NCI-H2029 treated with DMSO at 0.1 percent for 48 hours (cell line): Measurements from ENCODE around the gene STEAP2.
A peak's percentile ranks its signal among the peaks of the same experiment; 100 is the strongest.
"Not testable (repeated sequence)": the region's sequence is repeated elsewhere in the genome, so short reads cannot be mapped to it uniquely, and the experiment has no call there.

Experiments
- DNase-seq: peaks from one replicate; lab custom pipeline; 2025; lab: John Stamatoyannopoulos, UW

The STEAP2 gene

DNA sequence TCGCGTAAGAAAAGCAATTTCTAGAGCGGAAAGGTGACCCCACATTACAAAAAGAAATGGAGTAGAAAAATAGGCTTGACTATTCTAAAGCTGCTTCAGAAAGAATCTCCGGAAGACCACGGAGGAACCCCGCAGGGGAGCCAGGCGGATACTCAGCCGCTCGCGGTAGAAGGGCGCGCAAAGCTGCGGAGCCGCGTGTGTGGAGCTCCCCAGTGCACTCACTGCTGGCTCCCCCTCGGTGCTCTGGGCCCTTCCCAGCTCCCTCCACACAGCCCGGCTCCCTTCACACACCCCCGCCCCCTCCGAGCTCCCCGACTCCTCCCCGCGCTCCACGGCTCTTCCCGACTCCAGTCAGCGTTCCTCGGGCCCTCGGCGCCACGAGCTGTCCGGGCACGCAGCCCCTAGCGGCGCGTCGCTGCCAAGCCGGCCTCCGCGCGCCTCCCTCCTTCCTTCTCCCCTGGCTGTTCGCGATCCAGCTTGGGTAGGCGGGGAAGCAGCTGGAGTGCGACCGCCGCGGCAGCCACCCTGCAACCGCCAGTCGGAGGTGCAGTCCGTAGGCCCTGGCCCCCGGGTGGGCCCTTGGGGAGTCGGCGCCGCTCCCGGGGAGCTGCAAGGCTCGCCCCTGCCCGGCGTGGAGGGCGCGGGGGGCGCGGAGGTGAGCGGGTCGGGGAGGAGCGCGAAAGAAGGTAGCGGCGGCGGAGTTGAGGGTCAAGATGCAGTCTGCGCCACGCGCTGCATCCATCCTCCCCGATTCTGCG is at the start of gene STEAP2:
Gene STEAP2, plus strand, starts transcription at position 350 of the 758 bp plus-strand sequence. CDS start 13,343 bp downstream, outside the sequence.
- DNase-seq: peak; percentile 34

DNA sequence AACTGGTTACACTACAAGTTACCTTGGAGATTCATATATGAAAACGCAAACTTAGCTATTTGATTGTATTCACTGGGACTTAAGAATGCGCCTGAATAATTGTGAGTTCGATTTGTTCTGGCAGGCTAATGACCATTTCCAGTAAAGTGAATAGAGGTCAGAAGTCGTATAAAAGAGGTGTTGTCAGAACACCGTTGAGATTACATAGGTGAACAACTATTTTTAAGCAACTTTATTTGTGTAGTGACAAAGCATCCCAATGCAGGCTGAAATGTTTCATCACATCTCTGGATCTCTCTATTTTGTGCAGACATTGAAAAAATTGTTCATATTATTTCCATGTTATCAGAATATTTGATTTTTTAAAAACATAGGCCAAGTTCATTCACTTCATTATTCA is 48.0 kb upstream of the STEAP2 start:
- DNase-seq: no peak

DNA sequence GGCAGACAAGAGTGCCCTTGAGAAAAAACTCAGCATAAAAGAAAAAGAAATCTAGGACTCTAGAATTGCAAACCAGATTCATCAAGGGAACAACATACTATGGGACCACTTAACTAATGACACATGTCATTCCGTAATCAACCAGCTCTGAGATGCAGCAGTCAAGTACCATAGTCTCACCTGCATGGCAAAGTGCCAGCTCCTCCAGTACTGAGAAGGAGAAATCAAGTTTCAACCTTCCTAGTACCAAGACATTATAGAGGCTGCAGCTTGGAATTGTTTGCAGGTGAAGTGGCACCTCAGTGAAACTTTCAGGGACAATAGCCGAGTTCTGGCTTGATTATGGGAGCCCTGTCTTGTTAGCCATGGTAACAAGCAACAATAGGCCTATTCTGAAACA is 45.8 kb upstream of the STEAP2 start:
- DNase-seq: no peak

DNA sequence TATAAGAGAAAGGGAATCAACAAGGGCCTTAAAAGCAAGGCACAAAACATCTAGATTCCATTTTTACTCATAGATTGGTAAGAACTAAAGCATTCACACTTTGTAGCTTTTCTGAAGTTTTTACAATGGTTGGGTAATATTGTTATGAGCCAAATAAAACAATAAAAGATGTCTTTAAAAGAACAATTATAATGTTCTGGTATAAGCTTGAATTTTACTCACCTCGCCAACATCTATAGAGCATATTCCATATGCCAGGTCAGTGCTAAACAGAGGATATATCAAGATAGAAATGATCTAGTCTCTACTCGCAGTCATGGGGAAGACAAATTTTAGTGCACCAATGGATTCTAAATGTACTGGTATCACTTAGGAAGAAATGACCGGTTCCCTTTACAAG is 45.4 kb upstream of the STEAP2 start:
- DNase-seq: no peak

DNA sequence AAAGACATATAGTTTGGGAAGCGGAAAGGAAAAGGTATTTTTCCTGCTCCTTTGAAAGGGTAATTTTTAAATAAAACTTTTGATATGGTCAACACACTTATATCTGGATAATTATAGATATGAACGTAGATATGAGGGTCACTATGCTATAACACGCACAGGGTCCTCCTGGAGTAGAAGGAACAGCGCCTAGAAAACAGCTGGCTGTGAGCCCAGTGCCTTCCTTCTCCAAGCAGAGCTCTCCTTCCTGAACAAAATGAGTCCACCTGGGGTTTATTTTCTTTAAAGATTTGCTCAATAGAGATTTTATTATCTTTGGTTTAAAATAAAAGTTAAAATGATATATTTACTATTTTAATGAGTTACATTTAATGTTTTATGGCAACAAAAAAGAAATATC is 44.2 kb upstream of the STEAP2 start:
- DNase-seq: no peak

DNA sequence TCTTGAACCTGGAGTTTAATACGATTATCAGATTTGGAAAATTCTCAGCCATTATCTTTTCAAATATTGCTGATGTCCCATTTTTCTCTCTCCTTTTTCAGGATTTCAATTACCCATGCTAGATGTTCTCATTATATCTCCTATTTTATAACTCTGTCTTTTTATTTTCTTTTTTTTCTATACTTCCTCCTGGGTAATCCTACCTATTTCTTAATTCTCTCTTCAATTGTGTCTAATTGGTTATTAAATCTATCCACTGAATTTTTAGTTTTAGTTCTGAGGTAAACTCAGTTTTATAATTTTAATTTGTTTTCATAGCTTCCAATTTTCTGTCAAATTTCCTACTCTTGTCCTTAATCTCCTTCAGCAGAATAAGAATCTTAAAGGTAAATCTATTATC is 41.6 kb upstream of the STEAP2 start:
- no peak for DNase-seq

DNA sequence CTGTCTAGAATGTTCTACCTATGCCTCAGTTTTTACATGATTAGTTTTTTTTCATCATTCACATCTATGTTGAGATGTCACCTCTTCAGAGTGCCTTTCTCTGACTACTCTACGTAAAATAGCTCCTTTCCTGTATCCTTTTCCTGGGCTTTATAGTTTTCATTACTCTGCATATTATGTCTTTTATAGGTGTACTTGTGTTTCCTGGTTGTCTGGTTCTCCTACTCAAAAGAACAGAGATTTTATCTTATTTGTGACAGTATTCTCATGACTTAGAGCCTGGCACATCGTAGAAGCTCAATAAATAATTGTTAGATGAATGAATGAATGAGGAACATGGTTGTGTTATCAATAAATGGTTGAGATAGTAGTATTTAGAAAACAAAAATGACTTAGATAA is 39.4 kb upstream of the STEAP2 start:
- DNase-seq: no peak

DNA sequence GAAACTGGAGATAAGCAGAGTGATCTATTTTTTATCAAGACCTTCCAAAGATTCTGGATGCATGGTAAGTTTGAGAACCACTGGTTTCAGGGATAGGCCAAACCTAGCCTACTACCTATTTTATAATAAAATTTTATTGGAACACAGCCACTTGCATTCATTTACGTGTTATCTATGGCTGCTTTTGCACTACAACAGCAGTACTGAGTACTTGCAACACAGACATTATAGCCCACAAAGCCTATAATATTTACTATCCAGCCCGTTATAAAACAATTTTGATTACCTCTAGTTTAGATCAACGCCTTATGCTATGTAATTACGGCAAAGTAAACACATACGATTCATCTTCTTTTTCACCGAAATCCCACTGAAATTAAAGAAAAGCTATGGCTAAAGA is 38.9 kb upstream of the STEAP2 start:
- no peak for DNase-seq

DNA sequence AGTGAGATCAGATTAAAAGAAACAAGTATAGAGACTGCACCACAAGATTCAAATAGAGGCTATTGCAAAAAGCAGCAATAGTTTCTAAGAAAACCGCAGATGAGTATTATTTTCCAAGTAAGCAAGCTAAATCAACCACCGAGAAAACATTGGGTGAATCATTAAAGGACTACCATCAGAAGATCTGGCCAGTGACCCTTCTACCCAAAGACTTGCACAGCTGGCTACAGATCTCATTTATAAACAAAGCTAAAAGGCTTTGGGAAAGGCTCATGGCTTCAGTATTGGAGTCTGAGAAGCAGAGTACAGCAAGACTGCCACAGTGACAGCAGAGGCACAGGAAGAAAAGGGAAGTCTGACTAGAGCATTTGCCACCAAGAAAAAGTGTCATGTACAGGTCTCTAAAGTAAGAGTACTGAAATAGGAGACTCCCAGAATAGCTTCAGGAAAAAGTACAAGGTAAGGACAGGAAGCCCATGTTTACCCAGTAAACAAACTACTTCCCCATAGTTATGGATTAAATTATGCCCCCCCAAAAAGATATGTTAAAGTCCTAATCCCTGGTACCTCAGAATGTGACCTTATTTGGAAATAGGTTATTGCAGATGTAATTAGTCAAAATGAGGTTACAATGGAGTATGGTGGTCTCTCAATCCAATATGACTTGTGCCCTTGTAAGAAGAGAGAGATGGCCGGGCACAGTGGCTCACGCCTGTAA is 38.3 kb upstream of the STEAP2 start:
- DNase-seq: no peak

DNA sequence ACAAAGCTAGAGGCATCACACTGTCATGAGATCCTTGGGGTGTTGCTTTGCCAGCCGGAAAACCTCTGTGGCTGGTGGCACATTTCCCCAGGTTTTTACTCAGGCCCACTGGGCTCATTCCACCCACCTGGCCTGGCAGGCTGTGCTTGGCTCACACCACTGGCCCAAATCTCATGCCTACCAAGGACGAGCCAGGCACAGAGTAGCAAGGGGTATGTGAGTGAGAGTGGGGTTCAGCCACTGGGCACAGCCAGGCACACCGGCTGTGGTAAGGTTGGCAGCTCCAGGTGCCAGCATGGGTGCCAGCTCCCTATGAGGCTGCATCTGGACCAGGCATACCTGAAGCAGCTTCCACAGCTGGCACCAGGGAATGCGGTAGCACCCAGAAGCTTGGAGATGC is 35.9 kb upstream of the STEAP2 start:
- DNase-seq: no peak

DNA sequence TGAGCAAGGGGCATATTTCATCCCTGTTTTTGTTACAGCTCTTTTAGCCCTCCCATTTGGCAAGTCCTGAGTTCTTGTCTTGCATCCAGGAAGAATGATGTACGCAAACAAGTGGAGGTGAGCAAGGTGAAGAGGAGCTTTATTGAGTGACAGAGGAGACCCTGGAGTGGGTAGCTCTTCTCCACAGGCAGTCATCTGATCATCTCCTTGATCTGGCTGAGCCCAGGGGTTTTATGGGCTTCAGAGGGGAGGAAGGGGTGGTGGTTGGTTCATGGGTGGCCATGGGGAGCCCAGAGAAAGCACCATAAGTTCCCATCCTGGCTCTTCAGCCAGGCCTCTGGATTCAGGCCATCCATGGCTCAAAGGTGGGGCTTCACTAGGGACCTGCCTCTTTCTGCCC is 35.3 kb upstream of the STEAP2 start:
- DNase-seq: no peak

DNA sequence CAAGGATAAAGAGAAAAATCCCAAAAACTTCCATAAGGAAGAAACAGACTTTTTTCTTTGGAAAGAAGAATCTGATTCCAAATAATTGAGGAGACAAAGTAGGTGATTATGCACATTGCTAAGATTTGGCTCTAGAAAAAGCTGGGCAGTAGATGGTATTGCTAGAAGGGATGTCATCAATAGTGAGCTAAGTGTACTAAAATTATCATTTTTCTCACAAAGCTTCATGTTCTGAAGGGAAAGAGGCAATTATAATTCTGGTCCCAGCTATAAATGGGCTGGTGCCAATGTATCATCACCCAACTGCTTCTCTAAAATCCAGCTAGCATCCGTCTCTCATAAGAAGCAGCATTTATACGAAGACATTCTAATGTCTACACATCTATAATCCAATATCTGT is 33.4 kb upstream of the STEAP2 start:
- DNase-seq: no peak

DNA sequence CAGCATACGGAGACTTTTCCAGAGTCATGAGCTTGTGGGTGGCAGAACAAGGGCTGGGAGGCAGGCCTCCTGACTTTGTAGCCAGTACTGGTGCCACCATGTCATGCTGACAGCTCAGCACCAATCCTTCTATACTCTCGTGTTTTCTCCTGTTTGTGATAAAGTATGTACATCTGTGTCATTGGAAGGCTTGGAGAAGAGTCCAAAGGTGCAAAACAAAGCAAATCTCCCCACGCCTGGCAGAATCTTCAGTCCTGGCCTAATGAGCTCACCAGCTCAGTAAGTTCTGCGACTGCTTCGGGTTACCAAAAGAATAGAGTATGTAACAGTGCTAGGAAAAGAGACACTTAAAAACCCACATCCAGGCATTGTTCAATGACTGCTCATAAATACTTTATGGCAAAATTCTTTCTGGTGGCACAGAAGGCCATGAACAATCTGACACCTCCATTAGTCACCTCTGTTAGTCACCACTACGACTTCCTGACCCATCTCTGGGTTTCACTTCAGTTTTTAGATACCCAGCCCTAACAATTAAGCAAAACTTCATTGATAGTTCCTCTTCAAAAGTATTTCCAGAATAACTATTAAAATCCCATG is 32.8 kb upstream of the STEAP2 start:
- DNase-seq: no peak

DNA sequence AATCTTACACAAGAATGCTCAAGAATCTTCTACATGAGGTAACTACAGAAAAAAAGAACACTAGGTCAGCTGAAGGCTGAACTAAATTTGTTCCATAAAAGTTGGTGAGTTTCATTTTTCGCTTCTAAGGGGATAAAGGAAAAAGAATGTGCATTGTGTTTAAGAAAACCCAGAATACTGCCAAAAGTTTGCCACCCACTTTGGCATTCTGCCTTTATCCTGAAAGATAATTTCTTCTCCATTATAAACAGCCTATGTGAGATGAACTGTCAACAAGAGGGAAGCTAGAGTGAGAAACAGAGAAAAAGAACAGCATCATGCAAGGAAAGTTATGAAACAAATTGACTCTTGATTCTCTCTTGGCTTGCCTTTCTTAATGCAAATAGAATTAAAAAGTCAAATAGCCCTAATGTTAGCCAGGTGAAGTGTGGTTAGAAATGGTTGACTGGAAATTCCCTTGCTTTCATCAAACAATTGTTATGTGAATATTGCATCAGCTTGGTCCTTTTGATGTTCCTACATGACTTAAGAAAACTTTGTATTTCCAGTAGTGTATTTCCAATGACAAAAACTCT is 31.4 kb upstream of the STEAP2 start:
- DNase-seq: no peak

DNA sequence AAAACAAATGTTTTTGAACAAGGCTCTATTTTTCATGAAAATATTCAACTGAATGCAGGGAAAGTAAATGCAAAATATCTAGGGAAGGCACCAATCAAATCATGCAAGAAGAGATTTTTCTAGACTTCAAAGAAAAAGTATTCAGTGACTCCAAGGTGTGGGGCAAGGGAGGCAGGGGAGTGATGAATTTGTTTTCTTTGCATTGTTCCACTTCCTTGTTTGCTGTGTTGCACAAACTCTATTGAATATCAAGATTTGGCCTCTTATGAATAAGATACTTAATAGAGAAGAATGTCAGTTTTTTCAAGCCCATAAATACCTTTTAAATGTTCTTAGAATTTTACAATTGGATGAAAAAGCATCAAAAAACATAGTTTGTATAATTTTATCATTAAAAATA is 30.9 kb upstream of the STEAP2 start:
- DNase-seq: no peak

DNA sequence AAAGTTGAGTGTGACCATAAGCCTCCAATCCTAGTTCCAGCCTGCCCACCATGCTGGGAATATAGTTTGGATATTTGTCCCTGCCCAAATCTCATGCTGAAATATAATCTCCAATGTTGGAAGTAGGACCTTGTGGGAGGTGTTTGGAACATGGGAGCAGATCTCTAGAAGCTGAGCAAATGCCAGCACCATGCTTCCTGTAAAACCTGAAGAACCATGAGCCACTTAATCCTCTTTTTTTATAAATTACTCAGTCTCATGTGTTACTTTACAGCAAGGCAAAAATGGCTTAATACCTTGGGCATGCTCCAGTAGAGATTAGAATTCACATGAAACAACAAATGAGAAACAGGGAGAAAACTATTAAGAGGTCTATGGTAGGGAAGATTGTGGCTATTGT is 30.1 kb upstream of the STEAP2 start:
- no peak for DNase-seq

DNA sequence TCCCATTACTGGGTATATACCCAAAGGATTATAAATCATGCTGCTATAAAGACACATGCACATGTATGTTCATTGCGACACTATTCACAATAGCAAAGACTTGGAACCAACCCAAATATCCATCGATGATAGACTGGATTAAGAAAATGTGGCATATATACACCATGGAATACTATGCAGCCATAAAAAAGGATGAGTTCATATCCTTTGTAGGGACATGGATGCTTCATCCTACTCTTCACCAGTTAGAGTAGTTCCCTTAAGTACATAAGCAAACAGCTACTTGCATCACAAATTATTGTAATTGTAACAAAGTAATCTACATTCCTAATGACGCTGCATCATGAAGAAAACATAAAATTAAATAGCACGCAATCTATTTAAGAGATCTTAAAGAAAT is 25.2 kb upstream of the STEAP2 start:
- not testable (repeated sequence) for DNase-seq

DNA sequence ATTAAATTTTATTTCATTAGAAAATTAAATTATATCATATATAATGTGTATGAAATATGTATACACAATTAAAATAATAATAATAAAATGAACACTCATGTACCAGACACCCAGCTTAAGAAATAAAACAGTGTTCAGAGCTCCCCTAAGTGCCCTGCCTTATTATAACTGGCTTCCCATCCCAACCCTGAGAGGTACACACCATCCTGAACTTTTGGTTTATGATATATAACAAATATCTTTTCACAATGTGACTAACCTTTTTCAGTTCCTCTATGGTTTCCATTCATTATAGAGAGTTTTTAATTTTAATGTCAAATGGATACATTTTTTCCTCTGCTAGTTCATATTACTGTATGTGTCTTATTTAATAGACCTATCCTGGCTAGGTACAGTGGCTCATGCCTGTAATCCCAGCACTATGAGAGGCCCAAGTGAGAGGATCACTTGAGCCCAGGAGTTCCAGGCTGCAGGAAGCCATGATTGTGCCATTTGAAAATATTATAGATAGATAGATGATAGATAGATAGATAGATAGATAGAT is 24.0 kb upstream of the STEAP2 start:
- DNase-seq: no peak

DNA sequence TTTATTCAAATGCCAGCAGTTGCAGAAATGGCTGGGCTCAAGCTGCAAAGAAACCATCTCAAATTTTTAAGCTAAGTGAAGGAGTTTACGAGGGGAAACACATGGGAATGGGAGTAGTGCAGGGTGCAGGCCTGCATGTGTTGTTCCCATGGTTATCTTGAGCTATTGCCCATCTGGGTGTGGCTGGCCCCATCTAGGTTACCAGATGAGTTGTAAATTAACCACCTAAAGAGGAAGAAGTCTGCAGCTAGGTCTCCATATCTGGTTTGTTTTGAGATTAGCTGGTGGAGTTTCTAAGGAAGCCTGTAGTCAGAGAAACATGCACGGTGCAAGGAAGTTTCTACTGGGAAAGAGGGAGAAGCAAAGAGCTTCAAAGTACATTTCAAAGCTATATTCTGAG is 23.3 kb upstream of the STEAP2 start:
- no peak for DNase-seq

DNA sequence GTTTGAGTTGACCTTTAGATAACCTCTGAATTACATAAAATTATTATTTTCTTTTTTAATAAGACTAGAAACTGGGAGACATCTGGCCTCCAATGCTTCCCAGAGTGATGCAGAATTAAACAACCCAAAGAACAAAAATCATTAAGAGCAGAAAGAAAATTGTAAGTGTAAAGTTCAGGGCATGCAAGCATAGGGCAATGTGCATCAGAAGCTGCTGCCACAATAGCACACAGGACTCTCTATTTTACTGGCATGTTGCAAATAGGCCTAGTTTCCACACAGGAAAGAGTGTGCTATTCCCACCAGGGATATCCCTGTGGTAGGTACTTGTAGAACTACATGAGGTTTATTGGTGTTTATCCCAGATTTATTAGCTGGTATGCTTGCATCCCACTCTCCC is 20.5 kb upstream of the STEAP2 start:
- no peak for DNase-seq

DNA sequence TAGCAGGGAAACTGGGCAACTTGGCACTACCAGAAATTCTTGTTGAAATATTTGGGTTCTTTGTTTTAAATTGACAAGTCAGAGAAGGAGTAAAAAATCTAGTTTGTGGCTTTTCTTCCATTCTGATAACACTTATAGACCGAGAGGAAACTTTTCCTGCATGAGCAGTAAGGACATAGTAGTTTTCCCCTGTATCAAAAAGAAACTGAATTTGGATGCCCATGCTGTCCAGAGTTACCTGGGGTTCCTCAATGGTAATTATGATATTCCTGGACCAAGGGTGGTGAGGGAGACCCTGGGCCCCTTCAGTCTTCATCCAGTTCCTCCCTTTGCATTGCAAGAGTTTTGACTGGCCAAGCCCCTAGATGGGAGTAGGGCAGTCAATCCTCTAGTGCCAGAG is 19.9 kb upstream of the STEAP2 start:
- no peak for DNase-seq

DNA sequence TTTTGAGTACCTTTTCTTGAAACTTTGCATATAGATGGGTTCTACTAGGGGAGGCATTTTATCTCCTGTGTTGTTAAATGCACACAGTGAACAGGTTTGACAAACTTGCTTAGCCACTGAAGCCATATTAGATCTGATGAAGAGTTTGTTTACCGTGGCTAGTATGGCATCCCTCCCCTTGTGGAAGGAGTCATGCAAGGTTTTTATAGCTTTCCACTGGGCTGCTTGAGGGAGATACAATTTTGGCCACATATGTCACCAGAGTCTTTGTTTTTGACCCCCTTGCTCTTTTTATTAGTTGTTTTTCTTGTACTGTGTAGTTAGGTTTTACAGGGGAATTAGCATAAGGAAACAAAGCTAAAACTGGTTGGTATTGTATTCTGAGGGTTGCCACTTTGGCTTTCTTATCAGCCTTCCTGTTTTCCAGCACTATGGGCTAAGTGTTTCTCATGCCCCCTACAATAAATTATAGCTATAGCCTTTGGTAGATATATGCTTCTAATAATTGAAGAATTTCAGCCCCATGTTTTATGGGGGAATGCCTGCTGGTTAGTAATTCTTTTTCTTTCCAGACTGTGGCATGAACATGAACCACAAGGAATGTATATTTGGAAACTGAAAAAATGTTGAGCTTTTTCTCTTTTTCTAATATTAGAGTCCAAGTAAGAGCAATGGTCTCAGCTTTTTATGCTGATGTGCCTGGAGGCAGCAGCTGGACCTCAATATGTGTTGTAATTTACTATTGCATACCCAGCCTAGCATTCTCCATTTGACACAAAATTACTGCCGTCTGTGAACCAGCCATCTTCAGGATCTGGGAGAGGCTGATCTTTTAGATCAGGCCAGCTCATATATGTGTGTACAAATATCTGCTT is 18.4 kb upstream of the STEAP2 start:
- DNase-seq: no peak
